Measurements from ENCODE around the gene POLR1C.

Gene POLR1C

DNA sequence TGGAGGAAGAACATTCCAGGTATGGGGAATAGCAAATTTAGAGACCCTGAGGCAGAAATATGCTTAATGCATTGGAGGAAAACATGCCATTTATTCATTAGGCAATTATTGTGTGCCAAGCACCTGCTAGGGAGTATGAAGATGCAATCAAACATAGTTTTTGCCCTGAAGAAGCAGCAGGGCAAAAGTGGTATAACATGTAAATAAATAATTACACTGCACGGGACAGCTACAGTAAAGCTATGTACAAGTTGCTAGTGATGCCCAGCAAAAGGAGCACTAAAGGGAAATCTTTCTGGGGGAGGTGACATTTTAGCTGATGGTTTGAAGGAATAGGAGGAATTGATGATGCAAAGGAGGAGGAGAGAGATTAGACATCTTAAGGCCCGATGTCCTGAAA lies 40.1 kb upstream of the POLR1C start:
- Histone ChIP-seq H3K4me2 (ENCODE audit: low read depth, low read length, poor library complexity, severe bottlenecking) (peak overlapping the region; percentile 87), H4K20me1 (ENCODE audit: low read depth, low read length) (no peaks in the 10 kb centered on the region), H3K27me3 (ENCODE audit: low read length) (no peaks in the 10 kb centered on the region), H3K4me3 (ENCODE audit: insufficient read depth, low read length, poor library complexity, severe bottlenecking) (peak overlapping the region; percentile 69), H3K36me3 (ENCODE audit: low read length) (no peaks in the 10 kb centered on the region), H3K9me3 (ENCODE audit: insufficient read depth, low read length) (no peaks in the 10 kb centered on the region), H3K27ac (ENCODE audit: low read depth, low read length) (no peak overlapping the region), H3K9ac (ENCODE audit: low read length) (peak overlapping the region; percentile 75), H3F3A (ENCODE audit: insufficient read depth) (peaks cover 8% of the 10 kb centered on the region; the same call in 1 of the 2 replicates), H2AFZ (ENCODE audit: low read depth, low read length, severe bottlenecking) (peak overlapping the region; percentile 87), H3K79me2 (ENCODE audit: insufficient read depth, low read length) (peaks cover 19% of the 10 kb centered on the region), H3K9me2 (replicated peaks; ENCODE audit: insufficient read depth, low read length) (no peaks in the 10 kb centered on the region)
- TF ChIP-seq, protein P1, sequence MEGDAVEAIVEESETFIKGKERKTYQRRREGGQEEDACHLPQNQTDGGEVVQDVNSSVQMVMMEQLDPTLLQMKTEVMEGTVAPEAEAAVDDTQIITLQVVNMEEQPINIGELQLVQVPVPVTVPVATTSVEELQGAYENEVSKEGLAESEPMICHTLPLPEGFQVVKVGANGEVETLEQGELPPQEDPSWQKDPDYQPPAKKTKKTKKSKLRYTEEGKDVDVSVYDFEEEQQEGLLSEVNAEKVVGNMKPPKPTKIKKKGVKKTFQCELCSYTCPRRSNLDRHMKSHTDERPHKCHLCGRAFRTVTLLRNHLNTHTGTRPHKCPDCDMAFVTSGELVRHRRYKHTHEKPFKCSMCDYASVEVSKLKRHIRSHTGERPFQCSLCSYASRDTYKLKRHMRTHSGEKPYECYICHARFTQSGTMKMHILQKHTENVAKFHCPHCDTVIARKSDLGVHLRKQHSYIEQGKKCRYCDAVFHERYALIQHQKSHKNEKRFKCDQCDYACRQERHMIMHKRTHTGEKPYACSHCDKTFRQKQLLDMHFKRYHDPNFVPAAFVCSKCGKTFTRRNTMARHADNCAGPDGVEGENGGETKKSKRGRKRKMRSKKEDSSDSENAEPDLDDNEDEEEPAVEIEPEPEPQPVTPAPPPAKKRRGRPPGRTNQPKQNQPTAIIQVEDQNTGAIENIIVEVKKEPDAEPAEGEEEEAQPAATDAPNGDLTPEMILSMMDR (IDR thresholded peaks at IDR 0.05; ENCODE audit: insufficient read depth, low read length, poor library complexity, severe bottlenecking), result no peak
- TF ChIP-seq EZH2phosphoT487 (conservative IDR thresholded peaks at IDR 0.05; ENCODE audit: low read length), result no peak

- H3K27me3 ChIP-seq (ENCODE audit: low read length), result no peaks in the 10 kb centered on the region
- H3K9me3 ChIP-seq (ENCODE audit: insufficient read depth, low read length), result no peaks in the 10 kb centered on the region
- no peaks in the 10 kb centered on the region for H3K9me2 ChIP-seq (replicated peaks; ENCODE audit: insufficient read depth, low read length)
- H3K27ac ChIP-seq (ENCODE audit: low read depth, low read length), result no peak within 1 kb of the TSS; the same call in 1 of the 2 replicates
- H3K79me2 ChIP-seq (ENCODE audit: insufficient read depth, low read length), result peaks cover 25% of the 10 kb centered on the region
- peak within 1 kb of the TSS; percentile 87 for H3K4me2 ChIP-seq (ENCODE audit: low read depth, low read length, poor library complexity, severe bottlenecking)
- no peaks in the 10 kb centered on the region for H3K36me3 ChIP-seq (ENCODE audit: low read length)
- H4K20me1 ChIP-seq (ENCODE audit: low read depth, low read length), result 0 out of 2 replicates have a peak, but pooled peaks cover 2% of the 10 kb centered on the region
- peak within 1 kb of the TSS; percentile 69 for H3K4me3 ChIP-seq (ENCODE audit: insufficient read depth, low read length, poor library complexity, severe bottlenecking)
- H3F3A ChIP-seq (ENCODE audit: insufficient read depth), result peaks cover 8% of the 10 kb centered on the region; the same call in 1 of the 2 replicates
- H2AFZ ChIP-seq (ENCODE audit: low read depth, low read length, severe bottlenecking), result peak within 1 kb of the TSS; percentile 87
- peak within 1 kb of the TSS; percentile 75 for H3K9ac ChIP-seq (ENCODE audit: low read length)
- TF ChIP-seq EZH2phosphoT487 (conservative IDR thresholded peaks at IDR 0.05; ENCODE audit: low read length), result no peak
- TF ChIP-seq, protein P1 (IDR thresholded peaks at IDR 0.05; ENCODE audit: insufficient read depth, low read length, poor library complexity, severe bottlenecking), result no peak
Observed at GRCh38 chr6:43477235-43478007, 39.5 kb upstream of the POLR1C start, which contains the start of gene TJAP1. TJAP1 (plus strand) TSS chr6:43477570; CDS start chr6:43499002, 21,432 bp downstream.

DNA sequence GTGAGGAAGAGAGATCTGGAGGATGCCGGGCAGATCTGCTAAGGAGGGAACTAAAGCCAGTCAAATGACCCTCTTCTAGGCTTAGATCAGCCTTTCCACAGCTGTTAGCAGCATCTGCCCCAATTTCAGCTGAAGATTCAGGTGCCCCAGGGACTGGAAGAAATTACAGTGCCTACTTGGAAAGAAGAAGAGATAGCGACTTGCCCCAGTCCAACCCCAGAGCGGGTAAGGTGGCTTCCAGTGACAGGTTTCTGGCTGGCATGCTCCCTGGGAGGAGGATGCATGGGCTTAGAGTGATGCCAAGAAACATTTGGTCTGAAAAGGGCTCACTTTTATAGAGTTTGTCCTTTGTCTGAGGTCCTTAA lies 38.9 kb upstream of the POLR1C start:
- peak overlapping the region; percentile 87 for H2AFZ ChIP-seq (ENCODE audit: low read depth, low read length, severe bottlenecking)

More for the DNA sequence above, 38.9 kb upstream of the POLR1C start:
- peaks cover 28% of the 10 kb centered on the region for H3K79me2 ChIP-seq (ENCODE audit: insufficient read depth, low read length)
- no peak for TF ChIP-seq EZH2phosphoT487 (conservative IDR thresholded peaks at IDR 0.05; ENCODE audit: low read length)
- TF ChIP-seq, protein P1 (IDR thresholded peaks at IDR 0.05; ENCODE audit: insufficient read depth, low read length, poor library complexity, severe bottlenecking), result no peak
- peak overlapping the region; percentile 75 for H3K9ac ChIP-seq (ENCODE audit: low read length)
- H3F3A ChIP-seq (ENCODE audit: insufficient read depth), result peaks cover 8% of the 10 kb centered on the region; the same call in 1 of the 2 replicates
- 0 out of 2 replicates have a peak, but pooled peaks cover 3% of the 10 kb centered on the region for H4K20me1 ChIP-seq (ENCODE audit: low read depth, low read length)
- H3K4me2 ChIP-seq (ENCODE audit: low read depth, low read length, poor library complexity, severe bottlenecking), result peak overlapping the region; percentile 87
- no peak overlapping the region for H3K27ac ChIP-seq (ENCODE audit: low read depth, low read length)
- no peaks in the 10 kb centered on the region for H3K27me3 ChIP-seq (ENCODE audit: low read length)
- H3K4me3 ChIP-seq (ENCODE audit: insufficient read depth, low read length, poor library complexity, severe bottlenecking), result peak overlapping the region; percentile 69
- H3K9me2 ChIP-seq (replicated peaks; ENCODE audit: insufficient read depth, low read length), result no peaks in the 10 kb centered on the region
- no peaks in the 10 kb centered on the region for H3K36me3 ChIP-seq (ENCODE audit: low read length)
- H3K9me3 ChIP-seq (ENCODE audit: insufficient read depth, low read length), result no peaks in the 10 kb centered on the region
